Measurements from ENCODE around the gene RASAL3. TPM values are rescaled to one million over a fixed set of nuclear protein-coding genes. Genes with fewer than 3 reads are reported as not detected.

The RASAL3 gene
- total RNA-seq = 1.9 TPM

DNA sequence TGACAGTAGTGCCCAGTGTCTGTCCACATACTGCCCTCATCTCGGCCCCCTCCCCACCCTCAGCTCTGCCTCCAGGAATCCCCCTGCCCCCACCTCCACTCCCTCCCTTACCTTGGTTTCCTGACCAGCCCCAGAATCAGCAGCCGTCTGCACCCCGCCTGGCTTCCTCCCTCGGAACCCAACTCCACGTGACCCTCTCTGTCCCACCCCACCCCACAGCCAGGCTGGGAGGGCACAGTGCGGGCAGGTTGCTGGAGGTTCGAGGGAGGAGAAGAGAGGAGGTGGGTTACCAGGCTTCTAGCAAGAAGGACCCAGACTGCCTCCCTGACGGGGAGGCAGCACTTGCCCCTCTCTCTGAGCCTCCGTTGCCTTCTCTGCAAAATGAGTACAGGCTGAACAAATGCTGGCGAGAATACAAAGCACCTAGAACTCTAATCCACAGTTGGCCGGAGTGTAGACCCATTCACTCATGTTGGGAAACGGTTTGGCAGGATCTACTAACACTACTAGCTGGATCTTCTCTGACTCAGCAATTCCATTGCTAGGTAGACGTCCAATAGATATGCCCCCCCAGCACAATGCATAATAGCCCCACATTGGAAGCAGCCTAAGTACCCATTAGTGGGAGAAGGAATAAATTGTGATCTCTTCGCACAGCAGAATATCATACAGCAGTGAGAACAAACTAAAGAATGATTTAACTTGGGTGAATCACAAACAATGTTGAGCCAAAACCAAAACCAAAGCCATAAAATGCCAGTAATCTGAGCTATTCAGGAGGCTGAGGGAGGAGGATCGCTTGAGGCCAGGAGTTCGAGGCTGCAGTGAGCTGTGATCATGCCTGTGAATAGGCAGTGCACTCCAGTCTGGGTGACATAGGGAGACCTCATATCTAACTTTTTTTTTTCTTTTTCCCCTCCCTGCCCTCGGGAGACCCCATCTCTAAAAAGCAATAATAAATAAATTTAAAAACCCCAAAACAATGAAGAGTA lies at the start of gene RASAL3:
RASAL3 (minus strand) TSS at position 151 of the 992 bp plus-strand sequence. CDS start 186 bp downstream, outside the sequence.

DNA sequence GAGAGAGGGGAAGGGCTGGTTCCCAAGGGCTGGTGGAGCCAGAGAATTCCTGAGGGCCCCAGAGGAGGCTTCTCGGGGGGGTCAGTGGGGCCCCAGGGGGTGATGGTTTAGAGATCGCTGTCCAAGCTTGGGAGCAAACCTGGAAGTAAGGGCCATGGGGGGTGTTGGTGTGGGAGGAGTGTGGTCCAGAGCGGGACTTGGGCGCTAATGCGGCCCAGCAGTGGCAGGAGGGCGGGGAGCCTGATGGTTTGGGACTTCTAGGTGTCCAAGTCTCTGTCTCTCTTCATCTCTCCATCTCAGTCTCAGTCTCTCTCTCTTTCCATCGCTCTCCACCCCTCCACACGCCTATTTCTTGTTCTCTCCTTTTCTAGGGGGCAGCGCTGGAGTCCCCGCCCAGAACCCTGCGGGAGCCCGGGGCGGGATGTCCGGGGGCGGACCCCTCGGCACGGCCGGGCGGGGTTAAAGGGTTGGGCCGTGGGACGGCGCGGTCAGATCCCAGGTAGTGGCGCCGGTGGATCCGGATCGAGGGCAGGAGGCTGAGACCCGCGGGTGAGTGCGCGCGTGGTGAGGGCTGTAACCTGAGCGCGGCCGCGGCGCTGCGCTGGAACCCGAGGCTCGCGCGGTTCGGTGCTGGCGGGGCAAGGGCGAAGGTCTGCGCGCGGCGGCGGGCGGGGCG lies 43.8 kb upstream of the RASAL3 start, which contains the start of gene CYP4F22:
CYP4F22 (plus strand) TSS at position 491 of the 676 bp plus-strand sequence. CDS start 16,812 bp downstream, outside the sequence.

DNA sequence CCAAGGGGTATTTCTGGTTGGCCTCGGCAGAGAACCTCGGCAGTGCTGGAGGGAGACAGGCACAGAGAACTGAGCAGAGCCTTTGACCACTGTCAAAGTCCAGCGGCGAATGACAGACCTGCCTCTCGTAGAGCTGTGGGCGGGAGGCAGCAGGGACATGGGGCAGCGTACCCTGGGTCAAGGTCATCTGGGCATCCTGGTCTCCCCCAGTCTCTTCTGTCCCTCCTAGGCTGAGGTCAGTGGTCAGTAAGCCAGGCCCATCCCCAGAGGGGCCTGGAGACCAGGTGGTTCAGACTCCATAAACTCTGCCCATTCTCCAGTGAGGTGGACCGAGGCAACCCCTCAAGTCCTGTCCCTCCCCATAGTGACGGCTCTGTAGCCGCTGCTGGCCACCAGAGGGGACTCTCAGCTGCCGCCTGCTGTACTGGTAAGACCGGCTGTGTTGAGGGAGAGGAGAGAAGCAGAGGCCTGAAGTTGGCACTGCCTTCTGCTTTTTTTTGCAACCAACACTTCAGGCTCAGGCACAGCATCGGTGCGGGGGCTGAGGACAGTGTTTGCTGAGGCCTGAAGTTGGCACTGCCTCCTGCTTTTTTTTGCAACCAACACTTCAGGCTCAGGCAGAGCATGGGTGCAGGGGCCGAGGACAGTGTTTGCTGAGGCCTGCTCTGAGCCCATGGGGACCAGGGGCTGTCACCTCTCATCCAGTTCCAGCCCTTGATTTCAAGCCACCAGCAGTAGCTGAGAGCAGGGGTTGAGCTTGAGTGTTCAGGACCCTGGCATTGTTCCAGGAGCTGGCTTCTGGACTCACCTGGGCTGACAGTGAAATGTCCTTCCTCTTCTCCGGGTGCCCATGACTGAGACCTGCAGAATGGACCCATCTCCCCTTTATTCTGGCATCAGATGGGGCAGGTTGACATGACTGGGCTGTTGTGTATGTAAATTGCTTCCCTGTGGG lies 15.3 kb upstream of the RASAL3 start, which contains the start of gene PGLYRP2:
PGLYRP2 (minus strand) TSS at position 111 of the 955 bp plus-strand sequence. CDS start 130 bp downstream, outside the sequence.

DNA sequence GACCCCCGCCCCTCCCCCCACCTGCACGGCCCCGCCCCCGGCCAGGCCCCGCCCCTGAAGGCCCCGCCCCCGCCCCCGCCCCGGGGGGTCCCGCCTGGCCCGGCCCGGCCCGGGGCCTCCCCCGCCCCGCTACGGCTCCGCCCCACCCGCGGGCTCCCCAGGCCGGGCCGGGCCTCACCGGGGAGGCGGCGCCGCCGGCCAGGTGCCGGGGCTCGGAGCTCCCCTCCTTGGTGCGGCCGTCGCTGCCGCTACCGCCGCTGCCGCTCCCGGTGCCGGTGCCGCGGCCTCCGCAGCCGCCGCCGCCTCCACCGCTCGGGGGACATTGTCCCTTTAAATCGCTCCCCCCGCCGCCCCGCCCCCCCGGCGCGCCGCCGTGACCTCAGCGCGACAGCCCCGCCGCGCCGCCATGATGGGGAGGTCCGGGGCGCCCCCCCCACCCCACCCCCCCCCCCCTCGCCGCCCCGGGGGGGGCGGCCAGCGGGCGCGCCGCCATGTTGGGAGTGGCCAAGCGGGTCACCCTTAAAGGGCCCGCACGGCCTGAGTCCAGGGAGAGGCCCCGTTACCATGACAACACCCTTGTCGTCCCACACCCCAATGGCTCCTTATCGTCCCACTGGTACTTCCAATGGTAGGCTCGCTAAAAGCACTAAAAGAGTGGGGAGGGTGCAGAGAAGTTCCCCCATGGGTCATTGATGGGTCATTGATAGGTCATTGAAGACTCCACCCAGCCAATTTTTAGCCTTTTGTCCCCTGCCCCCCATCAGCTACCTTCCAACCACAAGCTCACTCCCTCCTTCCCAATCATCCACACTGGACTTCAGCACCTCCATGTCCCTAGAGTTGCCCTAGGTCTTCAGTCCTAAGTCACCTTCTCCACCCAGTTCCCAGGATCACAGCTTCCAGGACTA lies 14.5 kb downstream of the RASAL3 start, which contains the start of gene WIZ:
WIZ (minus strand) TSS at position 337 of the 908 bp plus-strand sequence. CDS start 1,649 bp downstream, outside the sequence.

DNA sequence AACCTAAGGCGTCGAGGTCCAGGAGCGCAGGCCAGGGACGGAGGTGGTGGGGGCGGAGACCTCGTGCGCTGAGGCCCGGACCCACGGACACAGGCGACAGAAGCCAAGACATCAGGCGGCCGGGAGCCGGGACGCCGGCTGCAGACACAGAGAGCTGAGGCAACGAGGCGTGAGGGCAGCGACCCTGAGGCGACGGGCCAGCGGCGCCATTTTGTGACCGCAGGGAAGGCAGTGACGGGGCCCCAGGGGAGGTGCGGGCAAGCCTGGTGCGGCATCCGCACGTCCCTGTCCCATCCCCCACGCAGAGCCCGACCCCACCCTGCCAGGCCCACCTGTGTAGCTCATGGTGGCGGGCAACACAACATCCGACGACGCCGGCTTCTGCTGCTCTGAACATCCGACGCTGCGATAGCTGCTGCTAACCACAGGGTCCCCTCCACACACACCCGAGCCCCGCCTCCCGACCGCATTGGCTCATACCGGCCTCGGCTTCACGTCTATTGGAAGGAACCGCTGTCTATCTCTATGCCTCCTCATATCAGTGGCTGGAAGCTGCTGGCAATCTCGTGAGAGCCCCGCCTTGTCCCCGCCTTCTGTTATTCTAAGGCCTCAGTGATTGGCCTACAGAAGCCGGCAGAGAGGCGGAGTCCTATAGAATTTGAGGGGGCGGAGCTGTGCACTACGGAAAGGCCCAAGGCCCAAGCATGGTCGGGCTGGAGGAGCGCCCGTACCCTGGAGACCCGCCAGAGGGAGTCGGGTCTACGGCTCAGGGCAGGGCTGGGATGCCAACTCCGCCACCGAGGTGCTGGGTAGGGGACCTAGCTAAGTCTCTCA lies 45.5 kb downstream of the RASAL3 start, which contains the start of gene AKAP8L:
AKAP8L (minus strand) TSS at position 410 of the 834 bp plus-strand sequence; CDS start at position 345, 65 bp downstream.

Small RNA genes lying within 50 kb of the gene (small RNA-seq; reads per million reads assigned to genes)
- not detected for gene MIR1470 (ENCODE audit: low replicate concordance)

Other genes starting within 250 kb of the RASAL3 start
- 3.0 TPM for gene EPHX3, start 232.1 kb downstream of the RASAL3 start, total RNA-seq
- gene BRD4, start 132.0 kb downstream of the RASAL3 start, total RNA-seq = 48.8 TPM
- gene AKAP8, start 84.8 kb downstream of the RASAL3 start, total RNA-seq = 33.9 TPM
- gene AKAP8L, start 45.6 kb downstream of the RASAL3 start, total RNA-seq = 114 TPM
- gene WIZ, start 14.6 kb downstream of the RASAL3 start, total RNA-seq = 41.1 TPM
- not detected for gene PGLYRP2, start 15.0 kb upstream of the RASAL3 start, total RNA-seq
- 0.23 TPM for gene CYP4F22, start 44.0 kb upstream of the RASAL3 start, total RNA-seq
- not detected for gene CYP4F8, start 150.7 kb upstream of the RASAL3 start, total RNA-seq
- gene CYP4F3, start 176.4 kb upstream of the RASAL3 start, total RNA-seq = 3.3 TPM
- 4.1 TPM for gene CYP4F12, start 208.5 kb upstream of the RASAL3 start, total RNA-seq

Measured in metanephros (tissue), 2 donors.